ENCODE data around the gene ECHDC3.

DNA sequence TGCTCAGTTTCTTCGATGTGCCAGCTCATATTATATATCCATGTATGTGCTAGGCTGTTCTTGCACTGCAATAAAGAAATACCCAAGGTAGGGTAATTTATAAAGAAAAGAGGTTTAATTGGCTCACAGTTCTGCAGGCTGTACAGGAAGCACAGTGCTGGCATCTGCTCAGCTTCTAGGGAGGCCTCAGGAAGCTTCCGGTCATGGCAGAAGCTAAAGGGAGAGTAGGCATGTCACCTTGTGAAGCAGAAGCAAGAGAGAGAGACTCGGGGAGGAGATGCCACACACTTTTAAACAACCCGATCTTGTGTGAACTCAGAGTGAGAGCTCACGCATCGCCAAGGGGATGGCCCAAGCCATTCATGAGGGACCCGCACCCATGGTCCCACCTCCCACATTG, 13.8 kb upstream of the ECHDC3 start:
- TF ChIP-seq POLR2AphosphoS5 (IDR thresholded peaks at IDR 0.05; ENCODE audit: low read depth, low read length), result no peak
- no peak for TF ChIP-seq REST (IDR thresholded peaks at IDR 0.05; ENCODE audit: insufficient read depth in 1 of 2, low read depth in 2 of 2, low read length in 2 of 2)
- TF ChIP-seq TAF1 (IDR thresholded peaks at IDR 0.05; ENCODE audit: borderline replicate concordance, insufficient read depth, low read length), result no peak

Measured in PFSK-1 (cell line).